Neural crest cell (in vitro differentiated cells): ENCODE measurements around the gene CNTN5. TPM values are rescaled to one million over a fixed set of nuclear protein-coding genes. Genes with fewer than 3 reads are reported as not detected.
"Not testable (repeated sequence)": the region's sequence is repeated elsewhere in the genome, so short reads cannot be mapped to it uniquely, and the experiment has no call there.

ENCODE experiments used
- DNase-seq: peaks from one replicate; pipeline ENCODE4 v3.0.0; 2021; ENCODE audit warnings: low read depth, mixed read lengths, low spot score
- H3K27ac Mint-ChIP-seq: one replicate; pipeline ENCODE4 v1.8.0; 2021; ENCODE audit warnings: mild to moderate bottlenecking, mixed read lengths; ENCODE audit not compliant: unreplicated experiment
- H3K27me3 Mint-ChIP-seq: 2 replicates; pipeline ENCODE4 v1.8.0; 2021; ENCODE audit warnings: low read depth, mild to moderate bottlenecking, mixed read lengths
- H3K36me3 Mint-ChIP-seq: 2 replicates; pipeline ENCODE4 v1.8.0; 2021; ENCODE audit warnings: low read depth, mild to moderate bottlenecking, mixed read lengths
- H3K4me1 Mint-ChIP-seq: 2 replicates; pipeline ENCODE4 v1.8.0; 2021; ENCODE audit warnings: mixed read lengths
- H3K4me3 Mint-ChIP-seq: one replicate; pipeline ENCODE4 v1.8.0; 2021; ENCODE audit warnings: mild to moderate bottlenecking, mixed read lengths
- H3K9me3 Mint-ChIP-seq: 2 replicates; pipeline ENCODE4 v1.8.0; 2021; ENCODE audit warnings: mixed read lengths
- CTCF ChIP-seq: fragments of 200-600 bp; sonication (generic); conservative IDR thresholded peaks from 2 replicates; pipeline ENCODE4 v1.5.0; 2021; ENCODE audit warnings: antibody characterized with exemption, mild to moderate bottlenecking
- total RNA-seq: library from RNA; stranded (reverse); gene quantifications from 2 replicates; pipeline ENCODE4 v1.2.1, GENCODE V29; 2021

Gene CNTN5
- total RNA-seq, 1 donor from 2014 or later, result not detected

- no peak for DNase-seq
- no peaks in the 10 kb centered on the region for H3K27me3 Mint-ChIP-seq
- no peak overlapping the region for H3K4me3 Mint-ChIP-seq
- no peaks in the 10 kb centered on the region for H3K4me1 Mint-ChIP-seq
- H3K36me3 Mint-ChIP-seq, result no peaks in the 10 kb centered on the region
- TF ChIP-seq CTCF, result no peak
- H3K9me3 Mint-ChIP-seq, result peaks cover 2% of the 10 kb centered on the region
- no peak overlapping the region for H3K27ac Mint-ChIP-seq
These were observed 1211.3 kb downstream of the CNTN5 start for GRCh38 chr11:100232006-100232405.

GRCh38 chr11:100235085-100235484 is 1214.3 kb downstream of the CNTN5 start:
- Mint-ChIP-seq H3K27me3 (no peaks in the 10 kb centered on the region), H3K4me1 (no peaks in the 10 kb centered on the region), H3K27ac (no peak overlapping the region), H3K36me3 (no peaks in the 10 kb centered on the region), H3K9me3 (peaks cover 2% of the 10 kb centered on the region), H3K4me3 (no peak overlapping the region)
- no peak for TF ChIP-seq CTCF
- no peak for DNase-seq

- no peak for TF ChIP-seq CTCF
These were observed 1219.3 kb downstream of the CNTN5 start for GRCh38 chr11:100240025-100240539.

DNA sequence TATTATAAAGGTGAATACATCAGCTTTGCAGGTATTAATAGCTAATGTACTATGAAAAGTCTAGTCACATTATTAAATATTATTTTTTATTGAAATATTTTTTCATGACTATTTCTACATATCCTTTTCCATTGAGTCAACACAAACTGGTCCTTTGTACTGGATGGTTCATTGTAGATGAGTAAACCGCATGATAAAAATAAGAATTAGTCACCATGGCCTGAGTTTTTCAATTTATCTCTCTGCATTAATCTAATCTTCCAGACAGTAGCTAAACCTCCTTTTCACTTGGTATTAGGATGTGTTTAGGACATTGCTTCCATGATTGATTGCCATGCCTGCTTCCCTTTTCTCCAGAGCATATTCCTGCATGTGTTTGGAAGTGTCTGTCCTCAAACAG is 1227.0 kb downstream of the CNTN5 start:
- Mint-ChIP-seq H3K9me3 (peaks cover 2% of the 10 kb centered on the region), H3K36me3 (no peaks in the 10 kb centered on the region), H3K27ac (no peak overlapping the region), H3K4me1 (no peaks in the 10 kb centered on the region), H3K27me3 (no peaks in the 10 kb centered on the region), H3K4me3 (no peak overlapping the region)
- DNase-seq, result no peak
- TF ChIP-seq CTCF, result no peak

More at GRCh38 chr11:100240025-100240539, 1219.3 kb downstream of the CNTN5 start:
- Mint-ChIP-seq H3K27ac (no peak overlapping the region), H3K4me3 (no peak overlapping the region), H3K27me3 (no peaks in the 10 kb centered on the region), H3K9me3 (peaks cover 1% of the 10 kb centered on the region), H3K4me1 (no peaks in the 10 kb centered on the region), H3K36me3 (no peaks in the 10 kb centered on the region)
- no peak for DNase-seq

DNA sequence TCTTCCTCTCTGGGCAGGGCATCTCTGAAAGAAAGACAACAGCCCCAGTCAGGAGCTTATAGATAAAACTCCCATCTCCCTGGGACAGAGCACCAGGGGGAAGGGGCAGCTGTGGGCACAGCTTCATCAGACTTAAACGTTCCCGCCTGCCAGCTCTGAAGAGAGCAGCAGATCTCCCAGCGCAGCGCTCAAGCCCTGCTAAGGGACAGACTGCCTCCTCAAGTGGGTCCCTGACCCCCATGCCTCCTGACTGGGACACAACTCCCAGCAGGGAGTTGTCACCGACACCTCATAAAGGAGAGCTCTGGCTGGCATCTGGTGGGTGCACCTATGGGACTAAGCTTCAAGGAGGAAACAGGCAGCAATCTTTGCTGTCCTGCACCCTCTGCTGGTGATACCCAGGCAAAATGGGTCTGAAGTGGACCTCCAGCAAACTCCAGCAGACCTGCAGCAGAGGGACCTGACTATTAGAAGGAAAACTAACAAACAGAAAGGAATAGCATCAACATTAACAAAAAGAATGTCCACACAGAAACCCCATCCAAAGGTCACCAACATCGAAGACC is 1236.6 kb downstream of the CNTN5 start:
- not testable (repeated sequence) for H3K4me1 Mint-ChIP-seq, H3K4me3 Mint-ChIP-seq, H3K36me3 Mint-ChIP-seq, DNase-seq, H3K9me3 Mint-ChIP-seq, H3K27ac Mint-ChIP-seq
- peaks cover 10% of the 10 kb centered on the region for H3K27me3 Mint-ChIP-seq

DNA sequence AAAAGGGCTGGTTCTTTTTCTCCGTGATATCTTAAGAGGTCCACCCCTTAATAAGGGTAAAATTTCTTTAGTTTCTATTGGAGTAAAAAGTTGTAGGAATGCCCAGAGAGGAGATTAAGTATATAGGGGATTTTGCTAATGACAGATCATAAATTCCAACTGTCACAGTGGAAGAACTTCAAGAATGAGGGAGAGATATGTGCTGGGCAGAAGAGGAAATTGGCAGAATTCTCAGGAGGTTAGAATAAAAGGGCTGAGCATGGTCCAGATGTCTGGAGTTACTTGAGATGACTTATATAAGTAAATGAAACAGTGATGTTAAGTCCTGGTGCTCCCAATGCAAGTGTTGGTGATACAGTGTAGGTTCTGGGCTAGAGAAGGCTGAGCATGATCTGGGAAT is 1248.8 kb downstream of the CNTN5 start:
- no peak for DNase-seq
- Mint-ChIP-seq H3K27me3 (no peaks in the 10 kb centered on the region), H3K36me3 (no peaks in the 10 kb centered on the region), H3K27ac (no peak overlapping the region), H3K4me3 (no peak overlapping the region), H3K9me3 (no peaks in the 10 kb centered on the region), H3K4me1 (no peaks in the 10 kb centered on the region)
- TF ChIP-seq CTCF, result no peak
